G401 (cell line): ENCODE measurements around the gene ACTMAP. TPM values are rescaled to one million over a fixed set of nuclear protein-coding genes. Genes with fewer than 3 reads are reported as not detected.
"Not testable (repeated sequence)": the region's sequence is repeated elsewhere in the genome, so short reads cannot be mapped to it uniquely, and the experiment has no call there.

Source experiments
- DNase-seq: peaks from one replicate; pipeline ENCODE4 v3.0.0-alpha.2; 2015; ENCODE audit warnings: low spot score
- in situ Hi-C: cut with HindIII; loops from 2 replicates; pipeline ENCODE4 v1.10.0; 2016; ENCODE audit warnings: low sequenced_read_pairs, mixed read lengths
- total RNA-seq: library from RNA; depleted of rRNA; stranded (reverse); fragments of >200 nt; shearing (Covaris generic); gene quantifications from 2 replicates; pipeline ENCODE4 v1.2.3, GENCODE V29; 2014

The ACTMAP gene
- total RNA-seq, 1 experiment from 2014 or later, result 6.8 TPM

- in situ Hi-C loops, result no loop called here
- no peak for DNase-seq
These were observed 2.7 kb downstream of the ACTMAP start for GRCh38 chr19:40747536-40747935.

GRCh38 chr19:40745402-40745780, 4.9 kb downstream of the ACTMAP start:
- peak; percentile 2 for DNase-seq
- in situ Hi-C loops, result no loop called here

- peak; percentile 14 for DNase-seq
- in situ Hi-C loops, result no loop called here
These were observed 5.5 kb downstream of the ACTMAP start for GRCh38 chr19:40744554-40745401.

- DNase-seq, result no peak
- in situ Hi-C loops, result no loop called here
These were observed 6.4 kb downstream of the ACTMAP start for GRCh38 chr19:40743926-40744325.

- in situ Hi-C loops, result no loop called here
- DNase-seq, result no peak
These were observed 7.4 kb downstream of the ACTMAP start for GRCh38 chr19:40742886-40743285.

GRCh38 chr19:40742477-40742876, 7.8 kb downstream of the ACTMAP start:
- peak; percentile 40 for DNase-seq
- in situ Hi-C loops, result no loop called here

- in situ Hi-C loops, result no loop called here
- DNase-seq, result peak; percentile 26
These were observed 8.5 kb downstream of the ACTMAP start for GRCh38 chr19:40741527-40742390.

- peak; percentile 36 for DNase-seq
- in situ Hi-C loops, result no loop called here
These were observed 9.5 kb downstream of the ACTMAP start for GRCh38 chr19:40740747-40741146.

- no peak for DNase-seq
- in situ Hi-C loops, result no loop called here
These were observed 10.2 kb downstream of the ACTMAP start for GRCh38 chr19:40739871-40740703.

GRCh38 chr19:40739030-40739839, 11.0 kb downstream of the ACTMAP start:
- DNase-seq, result peak; percentile 22
- in situ Hi-C loops, result no loop called here

GRCh38 chr19:40737102-40737644, 13.1 kb downstream of the ACTMAP start:
- in situ Hi-C loops, result no loop called here

GRCh38 chr19:40736661-40737060, 13.6 kb downstream of the ACTMAP start:
- DNase-seq, result no peak

More at GRCh38 chr19:40737102-40737644, 13.1 kb downstream of the ACTMAP start:
- no peak for DNase-seq

GRCh38 chr19:40735013-40735771, 15.1 kb downstream of the ACTMAP start:
- in situ Hi-C loops, result no loop called here
- DNase-seq, result no peak

More at GRCh38 chr19:40736661-40737060, 13.6 kb downstream of the ACTMAP start:
- in situ Hi-C loops, result no loop called here

GRCh38 chr19:40733149-40733548, 17.1 kb downstream of the ACTMAP start:
- no peak for DNase-seq
- in situ Hi-C loops, result no loop called here

GRCh38 chr19:40732304-40732703, 18.0 kb downstream of the ACTMAP start:
- in situ Hi-C loops, DNase-seq: not testable (repeated sequence)

GRCh38 chr19:40730065-40730464, 20.2 kb downstream of the ACTMAP start:
- in situ Hi-C loops, DNase-seq: not testable (repeated sequence)

GRCh38 chr19:40726279-40726678, 24.0 kb downstream of the ACTMAP start:
- in situ Hi-C loops, result no loop called here
- no peak for DNase-seq
